HepG2 (cell line): ENCODE data around the gene FZD4. TPM values are rescaled to one million over a fixed set of nuclear protein-coding genes. Genes with fewer than 3 reads are reported as not detected.

Source experiments
- CEBPG ChIP-seq: IDR thresholded peaks from 2 replicates; pipeline ENCODE4 v1.6.1; 2016
- HMGA1 ChIP-seq: sonication (generic); formaldehyde crosslinking; conservative IDR thresholded peaks from 2 replicates; pipeline ENCODE4 v1.4.0; 2020; ENCODE audit warnings: missing genetic modification reagents
- TEAD2 ChIP-seq: sonication (generic); formaldehyde crosslinking; IDR thresholded peaks from 2 replicates; pipeline ENCODE4 v1.9.0; 2021; ENCODE audit warnings: missing genetic modification reagents
- ZBTB40 ChIP-seq, 2 experiments: fragments of 450-650 bp in 1 of 2; sonication (generic) in 1 of 2; formaldehyde crosslinking in 1 of 2; IDR thresholded peaks; 2 replicates each; pipeline versions ENCODE4 v1.6.1 to v1.8.0; 2016 to 2022; ENCODE audit warnings: antibody characterized with exemption in 1 of 2, mild to moderate bottlenecking in 1 of 2, missing genetic modification reagents in 1 of 2
- ZHX1 ChIP-seq: sonication (generic); formaldehyde crosslinking; IDR thresholded peaks from 2 replicates; pipeline ENCODE4 v1.8.1; 2022; ENCODE audit warnings: low read depth, mild to moderate bottlenecking, missing genetic modification reagents
- ZNF318 ChIP-seq: sonication (generic); formaldehyde crosslinking; IDR thresholded peaks from 2 replicates; pipeline ENCODE4 v1.4.0; 2020; ENCODE audit warnings: mild to moderate bottlenecking, missing genetic modification reagents
- ZSCAN29 ChIP-seq: sonication (generic); formaldehyde crosslinking; conservative IDR thresholded peaks from 2 replicates; pipeline ENCODE4 v1.4.0; 2020; ENCODE audit warnings: mild to moderate bottlenecking, missing genetic modification reagents
- polyA plus RNA-seq, 8 experiments: library from polyadenylated mRNA; depleted of rRNA in 3 of 8; stranded (reverse) in 7 of 8; unstranded in 1 of 8; fragments of >200 nt; fragmentation: Illumina TruSeq in 4 of 8; extraction: Trizol in 4 of 8; gene quantifications; 2 replicates each; pipeline versions ENCODE4 v1.2.1 to v1.2.3, GENCODE V29; 2011 to 2016; ENCODE audit warnings: low read depth in 4 of 8, missing spikeins in 1 of 8, mixed read lengths in 1 of 8; ENCODE audit not compliant: insufficient read depth in 1 of 8
- total RNA-seq, 5 experiments: library from RNA; depleted of rRNA; stranded (reverse); fragments of >200 nt; fragmentation: Illumina TruSeq; extraction: Trizol; gene quantifications; 2 replicates each; pipeline ENCODE4 v1.2.3, GENCODE V29; 2016; ENCODE audit warnings: low read depth in 1 of 5

The FZD4 gene
- total and polyA plus RNA-seq, 2 of the 13 experiments (the other 11 are each of a cell fraction or from before 2014, with no cell fraction given), result 46.5 to 70.4 TPM

- no peak for TF ChIP-seq ZNF318 (CRISPR knock-in tag)
- no peak for TF ChIP-seq TEAD2 (CRISPR knock-in tag)
- no peak for TF ChIP-seq ZBTB40 (IDR thresholded peaks at IDR 0.05)
- no peak for TF ChIP-seq ZBTB40 (CRISPR knock-in tag; IDR thresholded peaks at IDR 0.05)
- TF ChIP-seq ZHX1, result no peak
- no peak for TF ChIP-seq CEBPG (CRISPR knock-in tag)
- TF ChIP-seq ZSCAN29 (CRISPR knock-in tag), result no peak
- TF ChIP-seq HMGA1 (CRISPR knock-in tag), result no peak
These were observed 705 bp downstream of the FZD4 start (continued) for GRCh38 chr11:86954269-86955110.
